Measurements from ENCODE around the gene RAVER1.
"Not testable (repeated sequence)": the region's sequence is repeated elsewhere in the genome, so short reads cannot be mapped to it uniquely, and the experiment has no call there.

The RAVER1 gene, protein sequence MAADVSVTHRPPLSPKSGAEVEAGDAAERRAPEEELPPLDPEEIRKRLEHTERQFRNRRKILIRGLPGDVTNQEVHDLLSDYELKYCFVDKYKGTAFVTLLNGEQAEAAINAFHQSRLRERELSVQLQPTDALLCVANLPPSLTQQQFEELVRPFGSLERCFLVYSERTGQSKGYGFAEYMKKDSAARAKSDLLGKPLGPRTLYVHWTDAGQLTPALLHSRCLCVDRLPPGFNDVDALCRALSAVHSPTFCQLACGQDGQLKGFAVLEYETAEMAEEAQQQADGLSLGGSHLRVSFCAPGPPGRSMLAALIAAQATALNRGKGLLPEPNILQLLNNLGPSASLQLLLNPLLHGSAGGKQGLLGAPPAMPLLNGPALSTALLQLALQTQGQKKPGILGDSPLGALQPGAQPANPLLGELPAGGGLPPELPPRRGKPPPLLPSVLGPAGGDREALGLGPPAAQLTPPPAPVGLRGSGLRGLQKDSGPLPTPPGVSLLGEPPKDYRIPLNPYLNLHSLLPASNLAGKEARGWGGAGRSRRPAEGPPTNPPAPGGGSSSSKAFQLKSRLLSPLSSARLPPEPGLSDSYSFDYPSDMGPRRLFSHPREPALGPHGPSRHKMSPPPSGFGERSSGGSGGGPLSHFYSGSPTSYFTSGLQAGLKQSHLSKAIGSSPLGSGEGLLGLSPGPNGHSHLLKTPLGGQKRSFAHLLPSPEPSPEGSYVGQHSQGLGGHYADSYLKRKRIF
- total RNA-seq, result 32.5 to 40.5 reads per million in 2 donors

DNA sequence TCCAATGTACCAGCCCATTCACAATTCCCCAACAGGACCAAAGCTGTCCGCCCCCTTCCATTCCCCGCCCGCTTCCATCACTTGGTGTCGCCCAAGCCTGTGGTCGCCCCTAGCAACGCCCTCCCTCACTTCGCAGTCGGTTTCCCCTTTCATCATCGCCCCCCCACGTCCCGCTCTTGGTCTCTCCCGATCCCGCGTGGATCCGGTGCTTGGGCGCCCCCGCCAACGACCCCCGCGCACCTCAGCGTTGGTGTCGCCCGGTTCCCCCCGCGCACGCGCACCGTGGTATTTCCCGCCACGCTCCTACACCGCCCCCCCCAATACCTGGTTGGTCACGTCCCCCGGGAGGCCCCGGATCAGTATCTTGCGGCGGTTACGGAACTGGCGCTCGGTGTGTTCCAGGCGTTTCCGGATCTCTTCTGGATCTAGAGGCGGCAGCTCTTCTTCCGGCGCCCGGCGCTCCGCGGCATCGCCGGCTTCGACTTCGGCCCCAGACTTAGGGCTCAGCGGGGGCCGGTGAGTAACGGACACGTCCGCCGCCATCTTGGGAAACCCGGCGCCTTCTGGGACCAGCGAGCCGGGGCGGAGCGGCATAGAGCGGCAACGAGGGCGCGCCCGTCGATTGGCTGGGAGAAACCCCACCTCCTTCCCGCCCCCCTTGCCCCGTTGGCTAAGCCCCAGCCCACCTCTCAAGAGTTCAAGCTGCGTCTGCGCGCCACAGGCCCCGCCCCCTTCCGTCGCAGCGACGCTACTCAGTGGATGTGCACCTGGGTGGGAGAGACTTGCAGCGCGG is at the start of gene RAVER1:
TSS of gene RAVER1 (minus strand) at position 565 of the 793 bp plus-strand sequence. CDS start at position 543, 22 bp downstream.
- DNase-seq, result peak; percentile 96

GRCh38 chr19:10383223-10383499 is 49.8 kb upstream of the RAVER1 start:
- DNase-seq, result not testable (repeated sequence)

- peak; percentile 92 for DNase-seq
Observed at GRCh38 chr19:10380313-10381102, 47.2 kb upstream of the RAVER1 start, which contains the start of gene TYK2. TSS of gene TYK2 (minus strand) at chr19:10380572. CDS start at chr19:10378406, 2,166 bp downstream.

DNA sequence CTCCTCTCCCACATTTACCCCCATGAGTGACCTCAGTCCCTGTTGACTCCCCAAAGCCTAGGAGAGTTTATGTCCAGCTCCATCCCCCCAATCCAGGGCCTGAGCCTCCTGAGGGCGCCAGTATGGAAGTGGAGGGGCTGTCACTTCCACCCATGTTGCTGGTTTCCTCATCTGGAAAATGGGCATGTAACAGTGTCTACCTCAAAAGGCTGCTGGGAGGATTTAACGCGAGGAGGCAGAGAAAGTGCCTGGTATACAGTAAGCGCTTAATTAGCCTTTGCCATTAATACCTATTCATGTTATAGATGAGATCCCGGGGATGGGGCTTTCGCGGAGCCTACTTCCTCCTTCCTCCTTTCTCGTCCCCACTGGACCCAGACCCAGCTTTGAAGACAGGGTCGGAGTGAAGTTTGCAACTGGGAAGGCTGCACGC is 46.6 kb upstream of the RAVER1 start:
- no peak for DNase-seq

DNA sequence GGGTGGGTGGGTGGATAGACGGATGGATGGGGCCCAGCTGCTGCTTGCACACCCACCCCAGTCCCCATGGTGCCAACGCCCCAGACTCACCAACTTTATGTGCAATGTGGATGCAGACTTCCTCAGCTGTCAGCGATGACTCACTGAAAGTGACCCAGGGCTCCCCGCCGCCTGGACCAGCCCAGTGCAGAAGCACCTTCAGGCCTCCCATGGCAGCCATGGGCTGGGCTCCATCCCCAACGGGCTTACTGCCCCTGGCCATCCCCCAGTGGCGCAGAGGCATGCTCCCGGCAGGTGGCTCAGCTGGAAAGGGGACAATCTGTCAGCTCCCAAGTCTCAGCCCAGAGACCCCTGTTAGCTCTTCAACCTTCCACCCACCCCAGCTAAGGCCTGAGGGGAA is 44.8 kb upstream of the RAVER1 start:
- DNase-seq, result no peak

DNA sequence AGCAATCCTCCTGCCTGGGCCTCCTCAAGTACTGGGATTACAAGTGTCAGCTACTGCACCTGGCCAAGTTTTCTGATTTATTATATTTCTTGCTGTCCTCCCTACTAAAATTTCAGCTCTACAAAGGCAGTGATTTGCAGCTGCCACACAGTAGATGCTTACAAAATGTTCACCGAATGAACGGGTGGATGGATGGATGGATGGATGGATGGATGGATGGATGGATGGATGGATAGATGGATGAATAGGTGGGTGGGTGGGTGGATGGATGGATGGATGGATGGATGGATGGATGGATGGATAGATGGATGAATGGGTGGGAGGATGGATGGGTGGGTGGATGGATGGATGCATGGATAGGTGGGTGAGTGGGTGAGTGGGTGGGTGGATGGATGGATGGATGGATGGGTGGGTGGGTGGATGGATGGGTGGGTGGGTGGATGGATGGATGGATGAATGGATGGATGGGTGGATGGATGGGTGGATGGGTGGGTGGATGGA is 43.9 kb upstream of the RAVER1 start:
- DNase-seq, result not testable (repeated sequence)

GRCh38 chr19:10374931-10375330 is 41.6 kb upstream of the RAVER1 start:
- no peak for DNase-seq

- DNase-seq, result no peak
Observed at GRCh38 chr19:10372690-10373089, 39.4 kb upstream of the RAVER1 start.

GRCh38 chr19:10368101-10368803 is 34.9 kb upstream of the RAVER1 start:
- no peak for DNase-seq

DNA sequence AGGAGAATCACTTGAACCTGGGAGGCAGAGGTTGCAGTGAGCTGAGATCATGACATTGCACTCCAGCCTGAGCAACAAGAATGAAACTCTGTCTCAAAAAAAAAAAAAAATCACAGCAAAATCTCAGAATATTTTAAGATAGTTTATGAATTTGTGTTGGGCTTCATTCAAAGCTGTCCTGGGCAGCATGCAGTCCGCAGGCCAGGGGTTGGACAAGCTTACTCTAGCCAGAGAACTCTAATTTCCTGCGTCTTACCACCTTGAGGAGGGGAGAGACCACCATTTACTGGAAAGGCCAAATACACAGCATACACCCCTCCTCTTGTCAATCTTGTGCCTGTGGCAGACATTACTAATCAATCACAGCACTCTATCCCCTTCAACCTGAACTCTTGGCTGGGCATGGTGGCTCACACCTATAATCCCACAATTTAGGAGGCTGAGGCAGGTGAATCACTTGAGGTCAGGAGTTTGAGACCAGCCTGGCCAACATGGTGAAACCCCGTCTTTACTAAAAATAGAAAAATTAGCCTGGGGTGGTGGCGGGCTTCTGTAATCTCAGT is 33.7 kb upstream of the RAVER1 start:
- DNase-seq, result not testable (repeated sequence)

- no peak for DNase-seq
Observed at GRCh38 chr19:10365518-10365917, 32.2 kb upstream of the RAVER1 start.

GRCh38 chr19:10364644-10365043 is 31.3 kb upstream of the RAVER1 start:
- no peak for DNase-seq

- DNase-seq, result no peak
Observed at GRCh38 chr19:10363789-10364281, 30.5 kb upstream of the RAVER1 start.

DNA sequence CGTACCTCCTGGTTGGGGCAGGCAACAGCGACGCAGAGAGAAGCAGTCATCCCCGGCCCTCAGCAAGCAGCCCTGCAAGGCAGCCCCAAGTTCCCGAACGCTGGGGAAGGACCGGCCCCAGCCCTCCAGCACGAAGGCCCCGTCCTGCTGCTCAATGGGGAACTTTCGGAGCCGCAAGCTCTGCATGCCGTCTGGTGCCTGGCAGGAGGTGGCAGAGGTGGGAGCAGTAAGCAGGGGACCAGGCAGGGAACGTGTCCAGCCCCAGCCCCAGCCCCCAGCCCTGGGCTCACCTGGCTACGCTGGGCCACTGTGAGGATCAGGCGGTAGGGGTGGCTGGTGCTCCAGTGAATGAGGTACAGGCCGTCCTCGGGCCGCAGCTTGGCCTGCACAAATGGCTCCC is 28.9 kb upstream of the RAVER1 start:
- no peak for DNase-seq

GRCh38 chr19:10361569-10362011 is 28.3 kb upstream of the RAVER1 start:
- no peak for DNase-seq

- DNase-seq, result no peak
Observed at GRCh38 chr19:10356431-10356830, 23.1 kb upstream of the RAVER1 start.

DNA sequence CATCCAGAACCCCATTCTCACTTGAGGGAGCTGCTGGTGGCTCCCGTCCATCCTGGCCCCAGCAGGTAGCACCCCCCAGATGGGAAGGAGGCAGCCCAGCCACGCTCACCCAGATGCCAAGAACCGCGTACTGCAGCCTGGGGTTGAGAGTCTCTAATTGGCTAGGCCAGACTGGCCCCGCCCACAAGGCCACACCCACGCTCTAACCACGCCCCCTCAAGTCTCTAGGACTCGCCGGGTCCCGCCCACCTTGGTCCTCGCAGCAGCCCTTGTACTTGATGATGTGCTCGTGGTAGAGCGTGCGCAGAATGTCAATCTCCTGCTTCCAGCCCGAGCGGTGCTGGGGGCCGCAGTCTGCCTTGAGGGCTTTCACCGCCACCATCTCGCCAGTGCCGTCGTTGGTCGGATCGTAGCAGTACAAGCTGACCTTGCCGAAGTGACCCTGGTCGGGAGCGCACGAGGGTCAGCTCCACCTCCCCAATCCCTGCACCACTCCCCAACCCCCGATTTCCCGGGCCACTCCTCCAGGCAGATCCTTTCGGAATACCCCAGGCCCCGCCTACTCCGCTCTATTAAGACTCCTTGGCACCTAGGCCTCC is 20.6 kb upstream of the RAVER1 start:
- DNase-seq, result no peak

DNA sequence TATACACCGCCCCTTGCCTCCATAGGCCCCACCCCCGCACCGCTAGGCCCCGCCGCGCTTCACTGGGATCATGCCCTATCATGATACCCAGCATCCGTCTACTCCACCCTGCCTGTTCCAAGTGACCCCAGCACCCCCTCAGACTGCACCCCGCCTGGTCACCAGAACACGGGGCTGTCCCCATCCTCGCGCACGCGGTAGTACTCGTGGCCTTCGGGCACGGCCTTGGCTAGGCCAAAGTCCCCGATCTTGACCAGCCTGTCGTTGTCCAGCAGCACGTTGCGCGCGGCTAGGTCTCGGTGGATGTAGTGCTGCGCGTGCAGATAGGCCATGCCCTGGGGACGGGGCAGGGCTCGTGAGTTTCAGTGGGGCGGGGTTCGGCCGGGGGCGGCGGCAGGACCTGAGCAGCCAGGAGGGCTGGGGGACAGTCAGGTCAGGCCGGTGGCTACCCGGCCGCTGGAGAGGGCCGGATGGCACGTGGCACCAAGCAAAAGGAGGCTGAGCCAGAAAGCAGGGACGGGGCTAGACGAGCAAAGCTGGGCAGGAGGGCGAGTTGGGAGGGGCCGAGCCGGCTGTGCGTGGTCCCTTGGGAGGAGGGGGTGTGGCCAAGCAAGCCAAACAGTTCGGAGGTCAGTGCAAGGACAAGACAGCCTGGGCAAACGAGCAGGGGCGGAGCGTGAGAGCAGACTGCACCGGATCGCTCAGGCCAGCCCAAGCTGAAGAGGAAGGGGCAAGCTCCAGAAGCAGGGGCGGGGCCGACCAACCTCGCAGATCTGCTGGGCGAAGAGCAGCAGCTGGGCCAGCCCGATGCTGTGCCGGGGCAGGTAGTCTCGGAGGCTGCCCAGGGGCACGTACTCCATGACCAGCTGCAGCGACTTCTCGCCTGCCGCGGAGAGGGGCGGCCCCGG is 19.7 kb upstream of the RAVER1 start:
- no peak for DNase-seq

GRCh38 chr19:10346509-10346908 is 13.2 kb upstream of the RAVER1 start:
- DNase-seq, result no peak
